Right lung (tissue), 5 donors: Measurements from ENCODE around the gene ADAMTS2. TPM values are rescaled to one million over a fixed set of nuclear protein-coding genes. Genes with fewer than 3 reads are reported as not detected.

Experiments used
- DNase-seq, 2 donors: peaks; one replicate each; pipeline ENCODE4 v3.0.0-alpha.2; 2013
- polyA plus RNA-seq, 5 donors: library from polyadenylated mRNA; unstranded; fragments of 120-200 nt; gene quantifications; one replicate each; pipeline versions ENCODE4 v1.2.1 to v1.2.3, GENCODE V29; 2013; ENCODE audit warnings: inconsistent platforms in 1 of 5, low replicate concordance in 1 of 5; ENCODE audit not compliant: insufficient read length in 5 of 5, insufficient read depth in 1 of 5

The ADAMTS2 gene
- polyA plus RNA-seq, 5 donors, result 27.7 to 44.9 (median 31.5) TPM

GRCh38 chr5:179146277-179146676 is 199.0 kb downstream of the ADAMTS2 start:
- DNase-seq, result no peak

- no peak for DNase-seq
Observed at GRCh38 chr5:179143446-179143845, 201.8 kb downstream of the ADAMTS2 start.

GRCh38 chr5:179142434-179143198 is 202.6 kb downstream of the ADAMTS2 start:
- no peak for DNase-seq

GRCh38 chr5:179141867-179142266 is 203.4 kb downstream of the ADAMTS2 start:
- no peak for DNase-seq

- DNase-seq, result no peak
Observed at GRCh38 chr5:179140293-179140692, 205.0 kb downstream of the ADAMTS2 start.

GRCh38 chr5:179139936-179140235 is 205.4 kb downstream of the ADAMTS2 start:
- DNase-seq, result no peak

- no peak for DNase-seq
Observed at GRCh38 chr5:179139111-179139935, 205.9 kb downstream of the ADAMTS2 start.

GRCh38 chr5:179138568-179138925 is 206.7 kb downstream of the ADAMTS2 start:
- no peak for DNase-seq

- DNase-seq, result no peak
Observed at GRCh38 chr5:179137643-179138567, 207.4 kb downstream of the ADAMTS2 start.

- no peak for DNase-seq
Observed at GRCh38 chr5:179137016-179137642, 208.1 kb downstream of the ADAMTS2 start.

GRCh38 chr5:179135441-179136215 is 209.6 kb downstream of the ADAMTS2 start:
- DNase-seq, result no peak

GRCh38 chr5:179135006-179135405 is 210.3 kb downstream of the ADAMTS2 start:
- no peak for DNase-seq

- no peak for DNase-seq
Observed at GRCh38 chr5:179134511-179134910, 210.8 kb downstream of the ADAMTS2 start.

- DNase-seq, result no peak
Observed at GRCh38 chr5:179132586-179133355, 212.5 kb downstream of the ADAMTS2 start.

- DNase-seq, result no peak
Observed at GRCh38 chr5:179131886-179132585, 213.2 kb downstream of the ADAMTS2 start.

GRCh38 chr5:179131321-179131835 is 213.9 kb downstream of the ADAMTS2 start:
- DNase-seq, result no peak

GRCh38 chr5:179130101-179130681 is 215.1 kb downstream of the ADAMTS2 start:
- no peak for DNase-seq

- DNase-seq, result no peak
Observed at GRCh38 chr5:179129607-179130071, 215.6 kb downstream of the ADAMTS2 start.

GRCh38 chr5:179128976-179129375 is 216.3 kb downstream of the ADAMTS2 start:
- DNase-seq, result no peak
